Panc1 (cell line): ENCODE measurements around the gene BRICD5.

Source experiments
- CTCF ChIP-seq: fragments of 450-650 bp; IDR thresholded peaks from 2 replicates; pipeline ENCODE4 v1.5.1; 2017; ENCODE audit warnings: mild to moderate bottlenecking
- SIN3A ChIP-seq: IDR thresholded peaks from 2 replicates; pipeline ENCODE4 v1.6.1; 2012; ENCODE audit warnings: low read depth, mild to moderate bottlenecking, low read length, moderate library complexity, borderline replicate concordance; ENCODE audit not compliant: insufficient read depth
- TF ChIP-seq, protein P1 (sequence below), 2 experiments: IDR thresholded peaks; 2 replicates each; pipeline ENCODE4 v1.6.1; 2011 to 2012; ENCODE audit warnings: low read depth in 2 of 2, control low read depth in 1 of 2, low read length in 1 of 2, mild to moderate bottlenecking in 1 of 2, moderate library complexity in 1 of 2; ENCODE audit not compliant: insufficient read depth in 1 of 2

- TF ChIP-seq, protein P1, sequence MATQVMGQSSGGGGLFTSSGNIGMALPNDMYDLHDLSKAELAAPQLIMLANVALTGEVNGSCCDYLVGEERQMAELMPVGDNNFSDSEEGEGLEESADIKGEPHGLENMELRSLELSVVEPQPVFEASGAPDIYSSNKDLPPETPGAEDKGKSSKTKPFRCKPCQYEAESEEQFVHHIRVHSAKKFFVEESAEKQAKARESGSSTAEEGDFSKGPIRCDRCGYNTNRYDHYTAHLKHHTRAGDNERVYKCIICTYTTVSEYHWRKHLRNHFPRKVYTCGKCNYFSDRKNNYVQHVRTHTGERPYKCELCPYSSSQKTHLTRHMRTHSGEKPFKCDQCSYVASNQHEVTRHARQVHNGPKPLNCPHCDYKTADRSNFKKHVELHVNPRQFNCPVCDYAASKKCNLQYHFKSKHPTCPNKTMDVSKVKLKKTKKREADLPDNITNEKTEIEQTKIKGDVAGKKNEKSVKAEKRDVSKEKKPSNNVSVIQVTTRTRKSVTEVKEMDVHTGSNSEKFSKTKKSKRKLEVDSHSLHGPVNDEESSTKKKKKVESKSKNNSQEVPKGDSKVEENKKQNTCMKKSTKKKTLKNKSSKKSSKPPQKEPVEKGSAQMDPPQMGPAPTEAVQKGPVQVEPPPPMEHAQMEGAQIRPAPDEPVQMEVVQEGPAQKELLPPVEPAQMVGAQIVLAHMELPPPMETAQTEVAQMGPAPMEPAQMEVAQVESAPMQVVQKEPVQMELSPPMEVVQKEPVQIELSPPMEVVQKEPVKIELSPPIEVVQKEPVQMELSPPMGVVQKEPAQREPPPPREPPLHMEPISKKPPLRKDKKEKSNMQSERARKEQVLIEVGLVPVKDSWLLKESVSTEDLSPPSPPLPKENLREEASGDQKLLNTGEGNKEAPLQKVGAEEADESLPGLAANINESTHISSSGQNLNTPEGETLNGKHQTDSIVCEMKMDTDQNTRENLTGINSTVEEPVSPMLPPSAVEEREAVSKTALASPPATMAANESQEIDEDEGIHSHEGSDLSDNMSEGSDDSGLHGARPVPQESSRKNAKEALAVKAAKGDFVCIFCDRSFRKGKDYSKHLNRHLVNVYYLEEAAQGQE (IDR thresholded peaks at IDR 0.05; ENCODE audit: insufficient read depth in 1 of 2, low read depth in 2 of 2, low read length in 1 of 2): no peak
- TF ChIP-seq CTCF: no peak
- no peak for TF ChIP-seq SIN3A
Observed at GRCh38 chr16:2210009-2210332, 692 bp downstream of the BRICD5 start.
